Uterus (tissue), 4 donors: ENCODE data around the gene GPR152. TPM values are rescaled to one million over a fixed set of nuclear protein-coding genes. Genes with fewer than 3 reads are reported as not detected.

Source experiments
- DNase-seq, 2 donors: peaks; one replicate each; pipeline ENCODE4 v3.0.0-alpha.2; 2019 to 2020
- H3K27ac ChIP-seq, 2 donors: fragments of 200-600 bp; sonication (generic); 1 replicate in 1 of 2; 2 replicates in 1 of 2; pipeline ENCODE4 v1.5.1; 2016 to 2018
- H3K27me3 ChIP-seq, 2 donors: fragments of 200-600 bp; sonication (generic); one replicate each; pipeline ENCODE4 v1.5.1; 2018 to 2019; ENCODE audit warnings: control low read depth in 1 of 2
- H3K36me3 ChIP-seq, 2 donors: fragments of 200-600 bp; sonication (generic); one replicate each; pipeline ENCODE4 v1.5.1; 2019; ENCODE audit warnings: control low read depth in 1 of 2
- H3K4me1 ChIP-seq, 2 donors: fragments of 200-600 bp; sonication (generic); one replicate each; pipeline ENCODE4 v1.5.1; 2018 to 2019; ENCODE audit warnings: control low read depth in 1 of 2
- H3K4me3 ChIP-seq, 2 donors: fragments of 200-600 bp; sonication (generic); 1 replicate in 1 of 2; 2 replicates in 1 of 2; pipeline ENCODE4 v1.5.1; 2018 to 2019; ENCODE audit warnings: mild to moderate bottlenecking in 1 of 2
- H3K9me3 ChIP-seq, 2 donors: fragments of 200-600 bp; sonication (generic); one replicate each; pipeline ENCODE4 v1.5.1; 2019; ENCODE audit warnings: control low read depth in 1 of 2
- POLR2A ChIP-seq, 2 donors: fragments of 450-650 bp; IDR thresholded peaks; one replicate each; pipeline ENCODE4 v1.6.1; 2016; ENCODE audit warnings: antibody characterized with exemption in 2 of 2, mild to moderate bottlenecking in 1 of 2, moderate library complexity in 1 of 2
- intact Hi-C: fragments of 100-400 bp; cut with DNase I; formaldehyde crosslinking; loops from one replicate; pipeline ENCODE4 v1.15.1; 2023; ENCODE audit warnings: low total_unique reads
- total RNA-seq, 4 donors: library from RNA; depleted of rRNA in 3 of 4; stranded (reverse); fragments of >200 nt in 3 of 4; gene quantifications; one replicate each; pipeline versions ENCODE4 v1.1.0 to v1.2.4, GENCODE V29; 2014 to 2023
- TF ChIP-seq, protein P1 (sequence below), 4 experiments: fragments of 200-600 bp in 2 of 4; fragments of 450-650 bp in 2 of 4; sonication (generic) in 2 of 4; IDR thresholded peaks; one replicate each; pipeline ENCODE4 v1.5.1; 2016 to 2019; ENCODE audit warnings: antibody characterized with exemption in 4 of 4, mild to moderate bottlenecking in 2 of 4, moderate library complexity in 1 of 4
- donor health status: DM: yes; HTN: yes; CAD: no.

GPR152 gene
- total RNA-seq, 4 donors from 2014 or later = not detected

DNA sequence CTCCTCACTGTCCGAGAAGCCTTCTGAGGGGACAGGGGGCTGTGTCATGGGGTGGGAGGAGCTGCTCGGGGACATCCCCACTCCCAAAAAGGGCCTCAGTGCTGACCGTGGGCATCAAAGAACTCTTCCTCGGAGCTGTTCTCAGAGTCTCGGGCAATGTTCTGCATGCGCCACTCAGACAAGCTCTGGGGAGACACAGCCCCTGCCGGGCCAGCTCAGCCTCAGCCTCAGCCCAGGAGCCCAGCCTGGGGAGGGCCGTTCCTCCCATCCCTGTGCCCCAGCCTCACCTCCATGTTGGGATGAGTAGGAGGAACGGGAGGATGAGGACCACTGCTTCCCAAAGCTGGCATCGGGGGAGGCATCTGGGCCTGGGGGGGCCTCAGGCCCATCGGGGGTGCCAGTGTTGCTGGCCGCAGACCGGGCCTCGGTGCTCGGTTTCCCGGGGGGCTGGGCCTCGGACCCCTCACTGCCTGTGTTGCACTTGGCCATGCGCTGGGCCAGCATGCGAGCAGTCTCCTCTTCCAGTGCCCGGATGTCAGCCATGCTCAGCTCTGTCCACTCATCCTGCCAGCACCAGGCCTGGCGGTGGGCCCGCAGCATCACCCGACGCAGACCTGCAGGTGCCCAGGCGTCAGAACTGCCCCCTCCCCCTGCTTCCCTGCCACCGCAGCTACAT lies 47.4 kb upstream of the GPR152 start:
- Histone ChIP-seq H3K27ac (no peak overlapping the region), H3K4me1 (peaks cover 0 to 8% of the 10 kb centered on the region in 2 donors), H3K9me3 (no peaks in the 10 kb centered on the region), H3K27me3 (no peaks in the 10 kb centered on the region), H3K4me3 (no peak overlapping the region), H3K36me3 (no peaks in the 10 kb centered on the region)
- intact Hi-C loops = no loop called here
- DNase-seq = no peak
- TF ChIP-seq, protein P1, sequence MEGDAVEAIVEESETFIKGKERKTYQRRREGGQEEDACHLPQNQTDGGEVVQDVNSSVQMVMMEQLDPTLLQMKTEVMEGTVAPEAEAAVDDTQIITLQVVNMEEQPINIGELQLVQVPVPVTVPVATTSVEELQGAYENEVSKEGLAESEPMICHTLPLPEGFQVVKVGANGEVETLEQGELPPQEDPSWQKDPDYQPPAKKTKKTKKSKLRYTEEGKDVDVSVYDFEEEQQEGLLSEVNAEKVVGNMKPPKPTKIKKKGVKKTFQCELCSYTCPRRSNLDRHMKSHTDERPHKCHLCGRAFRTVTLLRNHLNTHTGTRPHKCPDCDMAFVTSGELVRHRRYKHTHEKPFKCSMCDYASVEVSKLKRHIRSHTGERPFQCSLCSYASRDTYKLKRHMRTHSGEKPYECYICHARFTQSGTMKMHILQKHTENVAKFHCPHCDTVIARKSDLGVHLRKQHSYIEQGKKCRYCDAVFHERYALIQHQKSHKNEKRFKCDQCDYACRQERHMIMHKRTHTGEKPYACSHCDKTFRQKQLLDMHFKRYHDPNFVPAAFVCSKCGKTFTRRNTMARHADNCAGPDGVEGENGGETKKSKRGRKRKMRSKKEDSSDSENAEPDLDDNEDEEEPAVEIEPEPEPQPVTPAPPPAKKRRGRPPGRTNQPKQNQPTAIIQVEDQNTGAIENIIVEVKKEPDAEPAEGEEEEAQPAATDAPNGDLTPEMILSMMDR (IDR thresholded peaks at IDR 0.05) = no peak
- no peak for TF ChIP-seq POLR2A (IDR thresholded peaks at IDR 0.05)

DNA sequence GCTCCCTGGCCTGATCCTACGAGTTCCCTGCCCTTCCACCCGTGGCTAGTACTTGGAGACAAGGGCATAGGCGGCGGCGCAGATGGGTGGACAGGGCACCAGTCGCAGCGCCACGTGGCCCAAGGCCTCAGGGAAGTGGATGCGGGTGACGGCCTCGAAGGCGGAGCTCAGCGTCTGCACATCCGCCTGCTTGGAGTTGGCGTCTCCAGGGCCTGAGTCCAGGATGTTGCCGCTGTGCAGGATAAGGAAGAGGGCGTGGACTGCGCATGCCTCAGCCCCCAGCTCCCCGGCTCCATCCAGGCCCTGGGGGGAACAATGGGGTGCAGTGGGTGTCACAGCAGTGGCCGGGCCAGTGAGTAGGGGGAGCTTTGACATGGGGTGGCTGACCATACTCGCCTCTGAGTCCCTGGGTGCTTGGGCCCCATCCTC lies 46.0 kb upstream of the GPR152 start:
- intact Hi-C loops = no loop called here
- no peak for DNase-seq

DNA sequence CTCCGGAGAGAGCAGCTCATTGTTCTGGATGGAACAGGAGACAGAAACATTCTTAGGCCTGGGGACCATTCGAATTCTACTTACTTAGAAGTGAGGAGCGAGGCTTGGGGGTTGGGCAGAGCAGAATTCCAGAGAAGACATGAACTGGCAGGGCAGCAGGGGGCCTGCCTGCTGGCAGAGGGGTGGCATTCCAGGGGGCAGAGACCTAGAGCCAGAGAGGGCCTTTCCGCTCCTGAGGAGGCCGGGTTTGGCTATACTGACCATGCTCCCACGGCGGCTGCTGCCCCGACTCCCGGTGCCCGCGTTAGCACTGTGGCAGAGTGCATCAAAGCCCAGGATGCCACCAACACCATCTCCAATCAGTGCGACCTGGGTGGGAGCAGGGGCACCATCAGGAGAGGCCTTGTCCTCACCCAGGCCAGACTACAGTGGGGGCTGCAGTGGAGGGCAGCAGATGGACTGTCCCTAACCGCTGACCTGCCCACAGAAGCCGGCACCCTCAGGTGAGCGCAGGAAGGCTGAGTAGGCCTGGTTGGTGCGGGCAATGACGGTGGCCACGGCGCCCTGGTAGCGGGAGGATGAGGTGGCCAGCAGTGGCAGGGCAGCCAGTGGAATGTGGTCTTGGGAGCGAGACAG lies 45.2 kb upstream of the GPR152 start:
- no peaks in the 10 kb centered on the region for H3K36me3 ChIP-seq
- TF ChIP-seq POLR2A (IDR thresholded peaks at IDR 0.05) = no peak
- TF ChIP-seq, protein P1 (IDR thresholded peaks at IDR 0.05) = no peak
- no peaks in the 10 kb centered on the region for H3K27me3 ChIP-seq
- no peak overlapping the region for H3K27ac ChIP-seq
- no peak for DNase-seq
- H3K9me3 ChIP-seq = no peaks in the 10 kb centered on the region
- H3K4me3 ChIP-seq = no peak overlapping the region
- H3K4me1 ChIP-seq = no peaks in the 10 kb centered on the region
- intact Hi-C loops = no loop called here

More for the DNA sequence above, 46.0 kb upstream of the GPR152 start:
- Histone ChIP-seq H3K9me3 (no peaks in the 10 kb centered on the region), H3K27me3 (no peaks in the 10 kb centered on the region), H3K4me3 (no peak overlapping the region), H3K27ac (no peak overlapping the region), H3K36me3 (no peaks in the 10 kb centered on the region), H3K4me1 (no peaks in the 10 kb centered on the region)
- no peak for TF ChIP-seq POLR2A (IDR thresholded peaks at IDR 0.05)
- TF ChIP-seq, protein P1 (IDR thresholded peaks at IDR 0.05) = no peak

DNA sequence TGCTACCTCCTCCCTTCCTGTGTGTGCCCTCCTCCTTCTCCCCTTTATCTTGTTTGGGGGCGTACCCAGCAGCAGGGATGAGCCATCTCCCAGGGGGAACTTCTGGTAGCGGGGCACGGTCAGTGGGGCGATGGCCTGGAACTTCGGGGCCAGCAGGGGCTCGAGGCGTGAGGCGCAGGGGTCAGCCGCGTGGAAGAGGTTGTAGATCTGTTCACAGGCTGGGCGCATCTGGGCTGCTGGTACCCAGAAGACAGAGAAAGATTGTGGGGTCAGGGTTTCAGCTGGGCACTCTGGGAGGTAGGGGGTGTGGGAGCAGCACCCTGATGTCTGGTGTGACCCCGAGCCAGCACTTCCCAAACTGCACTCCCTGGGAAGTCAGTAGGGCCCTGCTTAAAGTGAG lies 43.6 kb upstream of the GPR152 start:
- intact Hi-C loops = no loop called here
- TF ChIP-seq POLR2A (IDR thresholded peaks at IDR 0.05) = no peak
- TF ChIP-seq, protein P1 (IDR thresholded peaks at IDR 0.05) = no peak
- H3K27me3 ChIP-seq = no peaks in the 10 kb centered on the region

DNA sequence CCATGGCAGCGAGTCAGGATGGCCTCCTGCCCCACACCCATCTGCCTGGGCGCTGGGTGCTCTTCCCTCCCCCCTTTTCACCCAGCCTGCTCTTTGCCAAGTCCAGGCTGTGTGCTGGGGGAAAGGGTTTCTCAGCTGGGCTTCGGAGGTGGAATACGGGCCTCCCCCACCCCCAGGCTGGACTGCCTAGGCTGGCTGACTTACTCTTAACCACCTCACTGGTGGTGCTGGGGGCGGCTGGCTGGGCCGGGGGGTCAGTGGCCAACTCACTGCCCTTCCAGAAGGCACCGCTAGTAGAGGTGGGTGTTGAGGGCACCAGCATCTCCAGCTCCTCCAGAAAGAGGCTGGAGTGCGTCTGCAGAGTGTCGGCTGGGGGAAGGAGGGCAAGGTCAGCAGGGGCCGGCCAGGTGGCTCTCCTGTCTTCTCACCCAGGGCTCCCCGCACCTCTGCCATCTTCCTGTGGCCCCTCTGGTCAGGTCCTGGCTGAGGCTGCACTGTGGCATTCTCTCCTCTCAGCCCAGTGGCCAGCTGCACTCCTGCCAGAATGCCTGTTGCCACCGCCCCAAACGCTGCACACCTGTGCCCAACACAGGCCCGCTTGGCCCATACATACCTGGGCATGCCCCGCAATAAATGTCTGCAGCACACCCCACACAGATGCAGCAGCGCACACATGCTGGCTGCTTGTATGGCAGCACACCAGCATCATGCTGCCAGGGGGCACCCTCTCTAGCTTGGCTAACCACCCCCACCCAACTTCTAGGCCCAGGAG lies 42.9 kb upstream of the GPR152 start:
- TF ChIP-seq POLR2A (IDR thresholded peaks at IDR 0.05) = no peak
- TF ChIP-seq, protein P1 (IDR thresholded peaks at IDR 0.05) = no peak
- DNase-seq = no peak
- no peaks in the 10 kb centered on the region for H3K36me3 ChIP-seq
- no peak overlapping the region for H3K4me3 ChIP-seq
- intact Hi-C loops = no loop called here
- H3K27ac ChIP-seq = no peak overlapping the region
- H3K9me3 ChIP-seq = no peaks in the 10 kb centered on the region
- H3K4me1 ChIP-seq = no peaks in the 10 kb centered on the region
- no peaks in the 10 kb centered on the region for H3K27me3 ChIP-seq

More for the DNA sequence above, 43.6 kb upstream of the GPR152 start:
- Histone ChIP-seq H3K27ac (no peak overlapping the region), H3K9me3 (no peaks in the 10 kb centered on the region), H3K4me3 (no peak overlapping the region), H3K4me1 (no peaks in the 10 kb centered on the region), H3K36me3 (no peaks in the 10 kb centered on the region)
- DNase-seq = no peak
